H9 (cell line): ENCODE measurements around the gene WNT6. TPM values are rescaled to one million over a fixed set of nuclear protein-coding genes. Genes with fewer than 3 reads are reported as not detected.

Source experiments
- DNase-seq: peaks from one replicate; pipeline ENCODE4 v3.0.0-alpha.2; 2017
- H2AFZ ChIP-seq: one replicate; pipeline ENCODE4 v1.6.1; 2013; ENCODE audit warnings: mild to moderate bottlenecking, low read length, control low read depth, moderate library complexity
- H2AK5ac ChIP-seq: 2 replicates; pipeline ENCODE4 v1.6.1; 2013; ENCODE audit warnings: low read length, control low read depth, mixed read lengths; ENCODE audit not compliant: insufficient read length
- H2BK120ac ChIP-seq: one replicate; pipeline ENCODE4 v1.6.1; 2013; ENCODE audit warnings: low read depth, mild to moderate bottlenecking, low read length, control low read depth, inconsistent platforms; ENCODE audit not compliant: poor library complexity, severe bottlenecking
- H2BK12ac ChIP-seq: 2 replicates; pipeline ENCODE4 v1.6.1; 2013; ENCODE audit warnings: low read length, control low read depth, mixed read lengths, low read depth; ENCODE audit not compliant: insufficient read length
- H2BK15ac ChIP-seq: 2 replicates; pipeline ENCODE4 v1.6.1; 2013; ENCODE audit warnings: low read depth, low read length, control low read depth
- H2BK20ac ChIP-seq: one replicate; pipeline ENCODE4 v1.6.1; 2013; ENCODE audit warnings: low read depth, mild to moderate bottlenecking, low read length, control low read depth, inconsistent platforms; ENCODE audit not compliant: poor library complexity, severe bottlenecking
- H2BK5ac ChIP-seq: 2 replicates; pipeline ENCODE4 v1.6.1; 2013; ENCODE audit warnings: low read length, control low read depth, mixed read lengths; ENCODE audit not compliant: insufficient read length
- H3K14ac ChIP-seq: 2 replicates; pipeline ENCODE4 v1.6.1; 2013; ENCODE audit warnings: low read length, control low read depth; ENCODE audit not compliant: insufficient read depth
- H3K18ac ChIP-seq: 2 replicates; pipeline ENCODE4 v1.6.1; 2013; ENCODE audit warnings: low read depth, mild to moderate bottlenecking, mixed read lengths, low read length, control low read depth; ENCODE audit not compliant: insufficient read length
- H3K23ac ChIP-seq: 2 replicates; pipeline ENCODE4 v1.6.1; 2013; ENCODE audit warnings: low read length, control low read depth, mixed read lengths, low read depth; ENCODE audit not compliant: insufficient read length
- H3K23me2 ChIP-seq: 2 replicates; pipeline ENCODE4 v1.6.1; 2013; ENCODE audit warnings: low read depth, mild to moderate bottlenecking, mixed read lengths, low read length, control low read depth; ENCODE audit not compliant: insufficient read length, poor library complexity, severe bottlenecking
- H3K27ac ChIP-seq: 2 replicates; pipeline ENCODE4 v1.5.1; 2013; ENCODE audit warnings: low read length, control low read depth, mixed read lengths, low read depth; ENCODE audit not compliant: insufficient read length
- H3K27me3 ChIP-seq: 2 replicates; pipeline ENCODE4 v1.6.1; 2013; ENCODE audit warnings: low read length, control low read depth, inconsistent platforms; ENCODE audit not compliant: insufficient read depth
- H3K4ac ChIP-seq: 2 replicates; pipeline ENCODE4 v1.6.1; 2013; ENCODE audit warnings: low read depth, mild to moderate bottlenecking, control low read depth, inconsistent platforms, low read length, moderate library complexity
- H3K4me1 ChIP-seq: 2 replicates; pipeline ENCODE4 v1.6.1; 2013; ENCODE audit warnings: low read length, control low read depth, inconsistent platforms; ENCODE audit not compliant: insufficient read depth
- H3K4me2 ChIP-seq: 2 replicates; pipeline ENCODE4 v1.6.1; 2013; ENCODE audit warnings: low read length, control low read depth, mixed read lengths; ENCODE audit not compliant: insufficient read length, insufficient read depth
- H3K56ac ChIP-seq: 2 replicates; pipeline ENCODE4 v1.6.1; 2013; ENCODE audit warnings: low read depth, mild to moderate bottlenecking, mixed read lengths, low read length, control low read depth; ENCODE audit not compliant: insufficient read length
- H3K79me1 ChIP-seq: 2 replicates; pipeline ENCODE4 v1.6.1; 2013; ENCODE audit warnings: low read depth, mild to moderate bottlenecking, moderate library complexity, low read length, control low read depth, inconsistent platforms; ENCODE audit not compliant: insufficient read depth, poor library complexity, severe bottlenecking
- H3K79me2 ChIP-seq: 2 replicates; pipeline ENCODE4 v1.6.1; 2013; ENCODE audit warnings: low read length, control low read depth, inconsistent platforms; ENCODE audit not compliant: insufficient read depth
- H3K9ac ChIP-seq: 2 replicates; pipeline ENCODE4 v1.6.1; 2013; ENCODE audit warnings: low read length, control low read depth, mixed read lengths; ENCODE audit not compliant: insufficient read length; ENCODE audit errors: extremely low read depth
- H3K9me3 ChIP-seq: one replicate; pipeline ENCODE4 v1.6.1; 2013; ENCODE audit warnings: low read depth, low read length, inconsistent platforms; ENCODE audit not compliant: control insufficient read depth
- H3T11ph ChIP-seq: one replicate; pipeline ENCODE4 v1.6.1; 2013; ENCODE audit warnings: mild to moderate bottlenecking, low read length, control low read depth, inconsistent platforms
- H4K20me1 ChIP-seq: one replicate; pipeline ENCODE4 v1.6.1; 2013; ENCODE audit not compliant: control insufficient read depth, insufficient read length, insufficient read depth
- H4K5ac ChIP-seq: 2 replicates; pipeline ENCODE4 v1.6.1; 2013; ENCODE audit warnings: low read depth, mild to moderate bottlenecking, mixed read lengths, low read length, control low read depth; ENCODE audit not compliant: insufficient read length
- H4K8ac ChIP-seq: replicated peaks from 2 replicates; pipeline ENCODE4 v1.6.1; 2013; ENCODE audit warnings: low read length, control low read depth, mixed read lengths, low read depth; ENCODE audit not compliant: insufficient read length
- H4K91ac ChIP-seq: 2 replicates; pipeline ENCODE4 v1.6.1; 2013; ENCODE audit warnings: low read depth, mild to moderate bottlenecking, moderate library complexity, mixed read lengths, low read length, control low read depth; ENCODE audit not compliant: insufficient read length
- H3K27ac Mint-ChIP-seq, 3 experiments: 2 replicates in 2 of 3; 3 replicates in 1 of 3; pipeline ENCODE4 v1.8.0; 2020 to 2021; ENCODE audit warnings: mixed read lengths in 3 of 3, mild to moderate bottlenecking in 1 of 3, moderate library complexity in 1 of 3
- H3K27me3 Mint-ChIP-seq: 2 replicates; pipeline ENCODE4 v1.8.0; 2021; ENCODE audit warnings: low read depth, mild to moderate bottlenecking, moderate library complexity, mixed read lengths
- H3K36me3 Mint-ChIP-seq, 3 experiments: 2 replicates in 2 of 3; 3 replicates in 1 of 3; pipeline ENCODE4 v1.8.0; 2020 to 2021; ENCODE audit warnings: low read depth in 3 of 3, mixed read lengths in 3 of 3; ENCODE audit not compliant: insufficient read depth in 1 of 3
- H3K4me1 Mint-ChIP-seq, 2 experiments: 2 replicates each; pipeline ENCODE4 v1.8.0; 2020; ENCODE audit warnings: mixed read lengths in 2 of 2
- H3K4me3 Mint-ChIP-seq, 2 experiments: 2 replicates in 1 of 2; 3 replicates in 1 of 2; pipeline ENCODE4 v1.8.0; 2020 to 2021; ENCODE audit warnings: mild to moderate bottlenecking in 2 of 2, mixed read lengths in 2 of 2, moderate library complexity in 1 of 2
- H3K9me3 Mint-ChIP-seq, 2 experiments: 2 replicates in 1 of 2; 3 replicates in 1 of 2; pipeline ENCODE4 v1.8.0; 2020; ENCODE audit warnings: mild to moderate bottlenecking in 2 of 2, mixed read lengths in 2 of 2, moderate library complexity in 1 of 2
- WGBS: extraction: QIAGEN DNeasy Blood & Tissue Kit; methylation state at CpG from one replicate; pipeline ENCODE4 v1.1.7; 2013; ENCODE audit warnings: missing lambda C conversion rate, low lambda C conversion rate, mixed read lengths; ENCODE audit not compliant: insufficient read length; ENCODE audit errors: extremely low coverage; 5-methylcytosine and 5-hydroxymethylcytosine counted together
- total RNA-seq: library from RNA; stranded (reverse); gene quantifications from 2 replicates; pipeline ENCODE4 v1.2.1, GENCODE V29; 2021
- TF ChIP-seq, protein P1 (sequence below): fragments of 200-600 bp; sonication (generic); conservative IDR thresholded peaks from 3 replicates; pipeline ENCODE4 v1.8.0; 2021; ENCODE audit warnings: antibody characterized with exemption, mild to moderate bottlenecking

WNT6 gene
- total RNA-seq, 1 experiment from 2014 or later: not detected

DNA sequence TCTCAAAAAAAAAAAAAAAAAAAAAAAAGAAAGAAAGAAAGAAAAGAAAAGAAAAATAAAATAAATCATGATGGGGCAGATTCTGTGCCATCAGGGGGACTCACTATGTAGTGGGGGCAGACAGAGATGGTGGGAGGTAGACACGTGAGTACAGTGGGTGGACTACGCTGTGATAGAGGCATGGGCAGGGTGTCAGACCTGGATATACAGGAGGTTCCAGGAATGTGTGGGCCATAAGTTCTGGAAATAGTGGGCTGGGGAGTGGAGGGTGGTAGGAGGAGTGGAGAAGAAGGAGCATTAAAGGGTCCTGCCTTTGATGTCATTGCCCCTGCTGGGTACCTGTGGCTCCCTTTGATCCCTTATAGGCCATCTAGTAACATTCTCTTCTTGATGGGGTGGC is 8.8 kb upstream of the WNT6 start:
- no peak overlapping the region for H4K5ac ChIP-seq
- no peak overlapping the region for H2BK12ac ChIP-seq
- peaks cover 20 to 26% of the 10 kb centered on the region in 2 experiments for H3K4me1 Mint-ChIP-seq
- H3K27ac Mint-ChIP-seq: no peak overlapping the region
- peak overlapping the region; percentile 34 for H3K18ac ChIP-seq
- H4K91ac ChIP-seq: no peak overlapping the region
- H3K4me2 ChIP-seq: no peak overlapping the region
- TF ChIP-seq, protein P1, sequence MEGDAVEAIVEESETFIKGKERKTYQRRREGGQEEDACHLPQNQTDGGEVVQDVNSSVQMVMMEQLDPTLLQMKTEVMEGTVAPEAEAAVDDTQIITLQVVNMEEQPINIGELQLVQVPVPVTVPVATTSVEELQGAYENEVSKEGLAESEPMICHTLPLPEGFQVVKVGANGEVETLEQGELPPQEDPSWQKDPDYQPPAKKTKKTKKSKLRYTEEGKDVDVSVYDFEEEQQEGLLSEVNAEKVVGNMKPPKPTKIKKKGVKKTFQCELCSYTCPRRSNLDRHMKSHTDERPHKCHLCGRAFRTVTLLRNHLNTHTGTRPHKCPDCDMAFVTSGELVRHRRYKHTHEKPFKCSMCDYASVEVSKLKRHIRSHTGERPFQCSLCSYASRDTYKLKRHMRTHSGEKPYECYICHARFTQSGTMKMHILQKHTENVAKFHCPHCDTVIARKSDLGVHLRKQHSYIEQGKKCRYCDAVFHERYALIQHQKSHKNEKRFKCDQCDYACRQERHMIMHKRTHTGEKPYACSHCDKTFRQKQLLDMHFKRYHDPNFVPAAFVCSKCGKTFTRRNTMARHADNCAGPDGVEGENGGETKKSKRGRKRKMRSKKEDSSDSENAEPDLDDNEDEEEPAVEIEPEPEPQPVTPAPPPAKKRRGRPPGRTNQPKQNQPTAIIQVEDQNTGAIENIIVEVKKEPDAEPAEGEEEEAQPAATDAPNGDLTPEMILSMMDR: no peak
- peaks cover 6 to 9% (median 8%) of the 10 kb centered on the region in 3 experiments; a peak in 5 of 7 replicates for H3K36me3 Mint-ChIP-seq
- H3K4me1 ChIP-seq: no peaks in the 10 kb centered on the region; the same call in 1 of the 2 replicates
- peaks cover 48% of the 10 kb centered on the region for H3K27me3 Mint-ChIP-seq
- no peak overlapping the region for H2BK120ac ChIP-seq
- H3K4me3 Mint-ChIP-seq: no peak overlapping the region
- H2BK15ac ChIP-seq: no peak overlapping the region
- H2AK5ac ChIP-seq: no peak overlapping the region
- no peak overlapping the region for H3K14ac ChIP-seq
- H2AFZ ChIP-seq: no peak overlapping the region
- H2BK20ac ChIP-seq: no peak overlapping the region
- no peak overlapping the region for H4K8ac ChIP-seq
- H2BK5ac ChIP-seq: no peak overlapping the region
- no peak overlapping the region for H3K4ac ChIP-seq
- no peaks in the 10 kb centered on the region for H3K9me3 ChIP-seq
- no peaks in the 10 kb centered on the region for H3K79me2 ChIP-seq
- peaks cover 9 to 14% of the 10 kb centered on the region in 2 experiments for H3K9me3 Mint-ChIP-seq
- no peaks in the 10 kb centered on the region for H4K20me1 ChIP-seq
- H3K56ac ChIP-seq: no peak overlapping the region
- H3K23ac ChIP-seq: no peak overlapping the region
- H3K23me2 ChIP-seq: no peaks in the 10 kb centered on the region
- peaks cover 25% of the 10 kb centered on the region for H3K27me3 ChIP-seq
- H3K27ac ChIP-seq: no peak overlapping the region
- H3K79me1 ChIP-seq: no peaks in the 10 kb centered on the region
- DNase-seq: no peak
- H3T11ph ChIP-seq: no peak overlapping the region
- no peak overlapping the region for H3K9ac ChIP-seq
- WGBS: no CpG with 5 or more reads among the region's 2 CpGs
